B cell (primary cell): Measurements from ENCODE around the gene PHRF1.

ENCODE experiments used
- EZH2 ChIP-seq: IDR thresholded peaks from 2 replicates; pipeline ENCODE4 v1.6.1; 2012; ENCODE audit warnings: borderline replicate concordance, low read depth, mild to moderate bottlenecking, moderate library complexity, low read length; ENCODE audit not compliant: insufficient read depth, poor library complexity, severe bottlenecking
- TF ChIP-seq, protein P1 (sequence below): fragments of 200-600 bp; IDR thresholded peaks from one replicate; pipeline ENCODE4 v1.8.0; 2022; ENCODE audit warnings: antibody characterized with exemption, mild to moderate bottlenecking

DNA sequence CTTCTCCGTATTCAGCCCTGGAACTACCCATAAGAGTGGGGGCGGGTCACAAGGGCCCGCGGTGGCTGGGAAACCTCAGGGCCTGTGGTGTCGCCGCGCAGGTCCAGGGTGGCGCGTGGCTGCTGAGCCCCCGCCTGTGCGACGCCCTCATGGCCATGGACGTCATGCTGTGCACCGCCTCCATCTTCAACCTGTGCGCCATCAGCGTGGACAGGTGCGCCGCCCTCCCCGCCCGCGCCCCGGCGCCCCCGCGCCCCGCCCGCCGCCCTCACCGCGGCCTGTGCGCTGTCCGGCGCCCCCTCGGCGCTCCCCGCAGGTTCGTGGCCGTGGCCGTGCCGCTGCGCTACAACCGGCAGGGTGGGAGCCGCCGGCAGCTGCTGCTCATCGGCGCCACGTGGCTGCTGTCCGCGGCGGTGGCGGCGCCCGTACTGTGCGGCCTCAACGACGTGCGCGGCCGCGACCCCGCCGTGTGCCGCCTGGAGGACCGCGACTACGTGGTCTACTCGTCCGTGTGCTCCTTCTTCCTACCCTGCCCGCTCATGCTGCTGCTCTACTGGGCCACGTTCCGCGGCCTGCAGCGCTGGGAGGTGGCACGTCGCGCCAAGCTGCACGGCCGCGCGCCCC lies 63.2 kb downstream of the PHRF1 start:
- TF ChIP-seq, protein P1, sequence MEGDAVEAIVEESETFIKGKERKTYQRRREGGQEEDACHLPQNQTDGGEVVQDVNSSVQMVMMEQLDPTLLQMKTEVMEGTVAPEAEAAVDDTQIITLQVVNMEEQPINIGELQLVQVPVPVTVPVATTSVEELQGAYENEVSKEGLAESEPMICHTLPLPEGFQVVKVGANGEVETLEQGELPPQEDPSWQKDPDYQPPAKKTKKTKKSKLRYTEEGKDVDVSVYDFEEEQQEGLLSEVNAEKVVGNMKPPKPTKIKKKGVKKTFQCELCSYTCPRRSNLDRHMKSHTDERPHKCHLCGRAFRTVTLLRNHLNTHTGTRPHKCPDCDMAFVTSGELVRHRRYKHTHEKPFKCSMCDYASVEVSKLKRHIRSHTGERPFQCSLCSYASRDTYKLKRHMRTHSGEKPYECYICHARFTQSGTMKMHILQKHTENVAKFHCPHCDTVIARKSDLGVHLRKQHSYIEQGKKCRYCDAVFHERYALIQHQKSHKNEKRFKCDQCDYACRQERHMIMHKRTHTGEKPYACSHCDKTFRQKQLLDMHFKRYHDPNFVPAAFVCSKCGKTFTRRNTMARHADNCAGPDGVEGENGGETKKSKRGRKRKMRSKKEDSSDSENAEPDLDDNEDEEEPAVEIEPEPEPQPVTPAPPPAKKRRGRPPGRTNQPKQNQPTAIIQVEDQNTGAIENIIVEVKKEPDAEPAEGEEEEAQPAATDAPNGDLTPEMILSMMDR = no peak
- TF ChIP-seq EZH2 = no peak
